ENCODE data around the gene WDR1.

The WDR1 gene

DNA sequence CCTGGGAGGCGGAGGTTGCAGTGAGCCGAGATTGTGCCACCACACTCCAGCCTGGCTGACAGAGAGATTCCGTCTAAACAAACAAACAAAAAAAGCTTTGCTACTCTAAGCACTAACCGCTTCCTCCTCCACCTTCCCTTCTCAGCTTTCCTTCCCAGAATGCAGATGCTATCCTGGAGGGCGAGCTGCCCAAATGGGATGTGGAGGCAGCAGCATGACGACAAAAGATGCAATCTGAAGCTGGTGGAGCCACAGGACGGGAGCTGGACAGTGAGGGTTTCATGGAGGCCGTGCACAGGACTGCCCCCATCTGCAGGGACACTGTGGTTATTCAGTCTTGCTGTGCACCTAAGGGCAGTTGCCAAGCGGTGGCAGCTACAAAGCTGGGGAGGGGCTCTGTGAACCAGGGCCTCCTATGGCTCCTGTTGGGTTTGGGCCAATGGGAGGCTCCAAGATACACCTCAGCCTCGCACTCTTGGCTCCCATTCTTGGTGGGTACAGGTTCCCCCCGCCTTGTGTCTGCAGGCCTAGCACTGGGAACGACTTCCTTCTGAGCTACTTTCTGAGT is 47.4 kb downstream of the WDR1 start:
- Histone ChIP-seq H3K79me2 (no peaks in the 10 kb centered on the region), H3K4me3 (ENCODE audit: low read depth, low read length) (no peak overlapping the region), H3K9me3 (ENCODE audit: control insufficient read depth, low read length) (no peaks in the 10 kb centered on the region), H3K4me1 (no peaks in the 10 kb centered on the region), H2AFZ (peak overlapping the region; percentile 25), H3K9ac (no peak overlapping the region), H3K27ac (no peak overlapping the region), H3K27me3 (ENCODE audit: control insufficient read depth, insufficient read depth, low read length) (no peaks in the 10 kb centered on the region), H3K4me2 (ENCODE audit: low read length) (no peak overlapping the region), H3K36me3 (ENCODE audit: control insufficient read depth, insufficient read depth, low read length) (no peaks in the 10 kb centered on the region)
- TF ChIP-seq, protein P1, sequence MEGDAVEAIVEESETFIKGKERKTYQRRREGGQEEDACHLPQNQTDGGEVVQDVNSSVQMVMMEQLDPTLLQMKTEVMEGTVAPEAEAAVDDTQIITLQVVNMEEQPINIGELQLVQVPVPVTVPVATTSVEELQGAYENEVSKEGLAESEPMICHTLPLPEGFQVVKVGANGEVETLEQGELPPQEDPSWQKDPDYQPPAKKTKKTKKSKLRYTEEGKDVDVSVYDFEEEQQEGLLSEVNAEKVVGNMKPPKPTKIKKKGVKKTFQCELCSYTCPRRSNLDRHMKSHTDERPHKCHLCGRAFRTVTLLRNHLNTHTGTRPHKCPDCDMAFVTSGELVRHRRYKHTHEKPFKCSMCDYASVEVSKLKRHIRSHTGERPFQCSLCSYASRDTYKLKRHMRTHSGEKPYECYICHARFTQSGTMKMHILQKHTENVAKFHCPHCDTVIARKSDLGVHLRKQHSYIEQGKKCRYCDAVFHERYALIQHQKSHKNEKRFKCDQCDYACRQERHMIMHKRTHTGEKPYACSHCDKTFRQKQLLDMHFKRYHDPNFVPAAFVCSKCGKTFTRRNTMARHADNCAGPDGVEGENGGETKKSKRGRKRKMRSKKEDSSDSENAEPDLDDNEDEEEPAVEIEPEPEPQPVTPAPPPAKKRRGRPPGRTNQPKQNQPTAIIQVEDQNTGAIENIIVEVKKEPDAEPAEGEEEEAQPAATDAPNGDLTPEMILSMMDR (IDR thresholded peaks at IDR 0.05): no peak

DNA sequence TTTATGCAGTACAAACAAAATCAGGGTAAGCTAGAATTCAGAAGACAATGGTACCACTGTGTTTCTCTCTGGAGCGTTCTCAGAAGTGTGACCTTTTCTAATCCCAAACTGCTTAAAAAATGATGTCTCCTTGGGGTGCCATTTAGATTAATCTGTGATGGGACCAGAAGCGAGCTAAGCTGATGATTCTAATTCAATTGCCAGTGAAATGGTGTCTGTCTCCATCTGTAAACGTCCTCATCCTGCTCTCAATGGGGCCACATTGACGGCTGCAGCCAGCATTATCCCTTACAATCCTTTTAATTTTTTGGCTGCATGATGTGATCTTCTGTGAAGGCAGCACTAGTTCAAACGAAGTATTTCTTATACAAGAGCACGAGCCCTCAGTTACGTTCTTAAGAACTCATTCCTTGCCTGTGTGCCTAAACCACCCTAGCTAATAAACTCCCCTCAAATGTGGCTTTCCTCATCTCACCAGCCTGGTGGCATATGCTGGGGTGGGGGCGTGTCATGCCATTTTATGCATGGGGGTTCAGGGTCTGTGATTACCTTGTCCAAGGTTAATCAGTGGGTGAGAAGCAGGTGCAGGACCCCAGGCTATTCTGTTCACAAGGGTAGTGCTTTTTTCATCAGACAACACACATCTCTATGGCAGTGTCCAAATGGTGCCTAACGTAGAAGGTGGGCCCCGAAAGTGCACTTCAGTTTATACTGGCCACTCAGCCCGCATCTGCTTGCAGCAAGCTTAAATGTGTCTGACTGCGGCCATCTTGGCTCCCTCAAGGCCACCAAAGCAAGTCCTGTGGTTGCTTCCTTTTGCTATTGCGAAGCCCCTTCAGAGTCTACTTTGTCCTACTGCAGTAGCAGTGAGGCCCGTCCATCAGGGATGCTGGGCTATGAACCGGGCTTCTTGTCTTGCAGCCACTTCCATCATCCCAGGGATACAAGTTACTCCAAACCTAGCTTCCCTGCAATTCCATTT is 49.6 kb downstream of the WDR1 start:
- Histone ChIP-seq H3K9ac (no peak overlapping the region), H3K4me2 (ENCODE audit: low read length) (no peak overlapping the region), H3K4me3 (ENCODE audit: low read depth, low read length) (no peak overlapping the region), H3K79me2 (no peaks in the 10 kb centered on the region), H3K9me3 (ENCODE audit: control insufficient read depth, low read length) (no peaks in the 10 kb centered on the region), H2AFZ (no peak overlapping the region), H3K4me1 (peaks cover 8% of the 10 kb centered on the region), H3K27ac (no peak overlapping the region), H3K36me3 (ENCODE audit: control insufficient read depth, insufficient read depth, low read length) (no peaks in the 10 kb centered on the region), H3K27me3 (ENCODE audit: control insufficient read depth, insufficient read depth, low read length) (no peaks in the 10 kb centered on the region)
- TF ChIP-seq, protein P1 (IDR thresholded peaks at IDR 0.05): no peak

DNA sequence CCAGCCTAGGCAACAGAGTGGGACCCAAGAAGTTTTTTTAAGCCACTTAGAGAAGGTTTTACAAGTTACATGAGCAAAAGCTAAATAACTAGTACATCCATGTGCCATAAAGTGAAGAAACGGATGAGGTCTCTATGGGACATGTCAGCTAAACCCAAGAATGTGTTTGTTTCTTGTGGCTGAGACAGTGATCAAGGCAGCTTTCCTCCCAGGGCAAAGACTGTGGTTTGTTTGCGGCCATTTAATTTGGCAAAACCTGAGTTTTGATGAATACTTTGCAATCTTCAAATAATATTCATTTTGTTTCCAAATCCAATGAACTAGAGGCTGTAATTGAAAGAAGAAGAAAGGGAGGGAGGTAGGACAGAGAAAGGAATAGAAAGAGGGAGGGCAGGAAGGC is 50.4 kb downstream of the WDR1 start:
- no peak overlapping the region for H3K9ac ChIP-seq
- peaks cover 8% of the 10 kb centered on the region for H3K4me1 ChIP-seq
- no peaks in the 10 kb centered on the region for H3K9me3 ChIP-seq (ENCODE audit: control insufficient read depth, low read length)
- H3K27me3 ChIP-seq (ENCODE audit: control insufficient read depth, insufficient read depth, low read length): no peaks in the 10 kb centered on the region
- no peak overlapping the region for H2AFZ ChIP-seq
- H3K4me2 ChIP-seq (ENCODE audit: low read length): no peak overlapping the region
- no peak overlapping the region for H3K4me3 ChIP-seq (ENCODE audit: low read depth, low read length)
- H3K79me2 ChIP-seq: no peaks in the 10 kb centered on the region
- no peaks in the 10 kb centered on the region for H3K36me3 ChIP-seq (ENCODE audit: control insufficient read depth, insufficient read depth, low read length)
- no peak overlapping the region for H3K27ac ChIP-seq
- TF ChIP-seq, protein P1 (IDR thresholded peaks at IDR 0.05): no peak

DNA sequence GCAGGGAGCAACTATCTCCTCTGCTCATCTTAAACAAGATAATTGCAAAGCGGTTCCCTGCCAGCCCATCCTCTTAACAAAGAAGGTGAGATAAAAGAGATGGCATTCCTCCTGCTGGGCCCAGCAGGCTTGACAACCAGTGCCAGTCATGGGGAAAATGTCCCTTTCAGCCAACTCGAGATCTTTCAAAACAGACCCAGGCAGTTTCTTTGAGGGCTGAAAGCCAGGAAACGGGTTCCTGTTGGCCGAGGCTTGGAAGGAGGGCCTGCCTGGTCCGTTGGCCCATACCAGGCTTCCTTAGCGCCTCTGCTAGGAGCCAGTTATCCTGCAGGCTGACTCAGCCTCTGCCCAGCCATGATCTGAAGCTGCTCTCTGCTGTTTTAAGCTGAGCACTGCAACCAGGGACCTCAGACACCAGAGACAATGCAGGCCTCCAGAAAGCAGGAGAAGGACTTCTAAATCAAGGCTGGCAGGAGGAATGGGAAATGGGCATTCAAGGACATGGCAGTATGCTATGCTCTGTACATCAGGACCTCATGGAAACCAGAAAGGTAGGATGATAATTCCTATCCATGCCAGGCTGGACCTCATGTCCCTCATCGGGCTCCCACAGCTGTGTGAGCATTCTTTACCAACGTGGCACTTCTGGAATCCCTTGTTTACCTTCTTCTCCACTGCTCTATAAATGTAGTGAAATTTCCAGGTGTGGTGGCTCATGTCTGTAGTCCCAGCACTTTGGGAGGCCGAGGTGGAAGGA is 52.9 kb downstream of the WDR1 start:
- Histone ChIP-seq H3K4me2 (ENCODE audit: low read length) (no peak overlapping the region), H3K9ac (no peak overlapping the region), H3K36me3 (ENCODE audit: control insufficient read depth, insufficient read depth, low read length) (no peaks in the 10 kb centered on the region), H3K27me3 (ENCODE audit: control insufficient read depth, insufficient read depth, low read length) (no peaks in the 10 kb centered on the region), H3K79me2 (no peaks in the 10 kb centered on the region), H3K4me1 (peaks cover 8% of the 10 kb centered on the region), H2AFZ (peak overlapping the region; percentile 91), H3K9me3 (ENCODE audit: control insufficient read depth, low read length) (no peaks in the 10 kb centered on the region), H3K4me3 (ENCODE audit: low read depth, low read length) (no peak overlapping the region), H3K27ac (peak overlapping the region; percentile 75)
- TF ChIP-seq, protein P1 (IDR thresholded peaks at IDR 0.05): peak; percentile 81
